Activated CD8-positive, alpha-beta memory T cell treated with anti-CD3 and anti-CD28 coated beads, Interleukin-2, amount 10 ng/mL, durations not matched to agents 7 days and 5 days (primary cell): ENCODE data around the gene IFI27. TPM values are rescaled to one million over a fixed set of nuclear protein-coding genes. Genes with fewer than 3 reads are reported as not detected.

Source experiments
- total RNA-seq, 2 experiments: library from RNA; stranded (reverse); gene quantifications; one replicate each; pipeline ENCODE4 v1.2.3, GENCODE V29; 2021

Gene IFI27
- total RNA-seq, 2 experiments from 2014 or later: 81.5 to 325 TPM

Other genes with a start within 250 kb of the IFI27 start
- not detected for gene FAM181A, start 183.4 kb upstream of the IFI27 start, total RNA-seq
- gene ASB2, start 134.2 kb upstream of the IFI27 start, total RNA-seq: 100 to 1,000 TPM; 116 to 177 TPM
- gene CCDC197, start 113.4 kb upstream of the IFI27 start, total RNA-seq: under 1 TPM in 1 of 2 experiments, not detected in 1; 0.14 TPM
- 1 to 10 TPM; 3.4 to 4.2 TPM for gene OTUB2, start 84.4 kb upstream of the IFI27 start, total RNA-seq
- gene DDX24, start 29.5 kb upstream of the IFI27 start, total RNA-seq: 100 to 1,000 TPM; 211 to 244 TPM
- gene IFI27L1, start 29.4 kb upstream of the IFI27 start, total RNA-seq: 10 to 100 TPM; 42.8 to 55.4 TPM
- gene IFI27L2, start 18.9 kb downstream of the IFI27 start, total RNA-seq: 100 to 1,000 TPM in 1 of 2 experiments, 10 to 100 TPM in 1; 95.5 to 112 TPM
- gene PPP4R4, start 63.6 kb downstream of the IFI27 start, total RNA-seq: under 1 TPM; 0.64 to 0.68 TPM
- not detected for gene SERPINA10, start 182.5 kb downstream of the IFI27 start, total RNA-seq
- not detected for gene SERPINA6, start 212.6 kb downstream of the IFI27 start, total RNA-seq